BJ (cell line): ENCODE measurements around the gene MPP3. TPM values are rescaled to one million over a fixed set of nuclear protein-coding genes. Genes with fewer than 3 reads are reported as not detected.

Source experiments
- CTCF ChIA-PET: fragments of 350-600 bp; formaldehyde crosslinking; extraction: SDS; loops from one replicate; lab custom pipeline; 2021; ENCODE audit warnings: antibody characterized with exemption, inconsistent platforms; lab: Yijun Ruan, JAX
- POLR2A ChIA-PET: fragments of 300-600 bp; sonication (Branson Sonifier 250); formaldehyde crosslinking; extraction: SDS; loops from one replicate; lab custom pipeline; 2021; ENCODE audit warnings: antibody characterized with exemption; lab: Charles Lee
- DNase-seq: peaks from one replicate; pipeline ENCODE4 v3.0.0-alpha.2; 2011; ENCODE audit warnings: low read depth
- H3K27me3 ChIP-seq: 2 replicates; pipeline ENCODE4 v1.6.0; 2011; ENCODE audit warnings: low read length; ENCODE audit not compliant: control insufficient read depth, insufficient read depth
- H3K36me3 ChIP-seq: 2 replicates; pipeline ENCODE4 v1.5.1; 2011; ENCODE audit warnings: low read length; ENCODE audit not compliant: control insufficient read depth, insufficient read depth
- H3K4me3 ChIP-seq: 2 replicates; pipeline ENCODE4 v1.5.1; 2011; ENCODE audit warnings: low read depth, mild to moderate bottlenecking, control low read depth, low read length
- polyA plus RNA-seq: library from polyadenylated mRNA; depleted of rRNA; stranded (reverse); fragments of >200 nt; gene quantifications from 2 replicates; pipeline ENCODE4 v1.2.3, GENCODE V29; 2011
- TF ChIP-seq, protein P1 (sequence below): IDR thresholded peaks from 2 replicates; pipeline ENCODE4 v1.5.1; 2011; ENCODE audit warnings: low read depth, mild to moderate bottlenecking, control low read depth, inconsistent platforms, low read length, moderate library complexity; ENCODE audit not compliant: insufficient read depth

Gene MPP3
- polyA plus RNA-seq, 1 experiment, result 7.9 TPM

DNA sequence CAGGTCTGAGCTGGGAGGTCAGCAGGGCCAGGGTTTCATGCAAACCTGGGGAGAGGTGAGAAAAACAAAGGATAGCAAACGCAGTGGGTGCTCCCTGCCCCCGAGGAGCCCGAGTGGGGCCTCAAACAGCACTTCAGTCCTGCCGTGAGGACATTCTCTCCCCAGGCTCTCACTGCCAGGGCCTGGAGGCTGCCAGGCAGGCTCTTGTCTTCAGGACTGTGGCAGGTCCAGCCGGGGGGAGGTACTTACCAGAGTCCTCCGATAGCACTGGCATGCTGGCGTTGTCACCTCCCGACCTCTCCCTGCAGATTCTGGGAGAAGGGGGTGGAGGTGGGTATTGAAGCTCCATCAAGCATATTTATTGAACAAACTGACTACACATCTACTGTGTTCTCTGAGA is 1.3 kb downstream of the MPP3 start:
- peaks cover 16% of the 10 kb centered on the region for H3K36me3 ChIP-seq
- TF ChIP-seq, protein P1, sequence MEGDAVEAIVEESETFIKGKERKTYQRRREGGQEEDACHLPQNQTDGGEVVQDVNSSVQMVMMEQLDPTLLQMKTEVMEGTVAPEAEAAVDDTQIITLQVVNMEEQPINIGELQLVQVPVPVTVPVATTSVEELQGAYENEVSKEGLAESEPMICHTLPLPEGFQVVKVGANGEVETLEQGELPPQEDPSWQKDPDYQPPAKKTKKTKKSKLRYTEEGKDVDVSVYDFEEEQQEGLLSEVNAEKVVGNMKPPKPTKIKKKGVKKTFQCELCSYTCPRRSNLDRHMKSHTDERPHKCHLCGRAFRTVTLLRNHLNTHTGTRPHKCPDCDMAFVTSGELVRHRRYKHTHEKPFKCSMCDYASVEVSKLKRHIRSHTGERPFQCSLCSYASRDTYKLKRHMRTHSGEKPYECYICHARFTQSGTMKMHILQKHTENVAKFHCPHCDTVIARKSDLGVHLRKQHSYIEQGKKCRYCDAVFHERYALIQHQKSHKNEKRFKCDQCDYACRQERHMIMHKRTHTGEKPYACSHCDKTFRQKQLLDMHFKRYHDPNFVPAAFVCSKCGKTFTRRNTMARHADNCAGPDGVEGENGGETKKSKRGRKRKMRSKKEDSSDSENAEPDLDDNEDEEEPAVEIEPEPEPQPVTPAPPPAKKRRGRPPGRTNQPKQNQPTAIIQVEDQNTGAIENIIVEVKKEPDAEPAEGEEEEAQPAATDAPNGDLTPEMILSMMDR, result no peak
- no peak overlapping the region for H3K4me3 ChIP-seq
- ChIA-PET CTCF (no interaction called here), POLR2A (no interaction called here)
- no peak for DNase-seq
- H3K27me3 ChIP-seq, result no peaks in the 10 kb centered on the region

DNA sequence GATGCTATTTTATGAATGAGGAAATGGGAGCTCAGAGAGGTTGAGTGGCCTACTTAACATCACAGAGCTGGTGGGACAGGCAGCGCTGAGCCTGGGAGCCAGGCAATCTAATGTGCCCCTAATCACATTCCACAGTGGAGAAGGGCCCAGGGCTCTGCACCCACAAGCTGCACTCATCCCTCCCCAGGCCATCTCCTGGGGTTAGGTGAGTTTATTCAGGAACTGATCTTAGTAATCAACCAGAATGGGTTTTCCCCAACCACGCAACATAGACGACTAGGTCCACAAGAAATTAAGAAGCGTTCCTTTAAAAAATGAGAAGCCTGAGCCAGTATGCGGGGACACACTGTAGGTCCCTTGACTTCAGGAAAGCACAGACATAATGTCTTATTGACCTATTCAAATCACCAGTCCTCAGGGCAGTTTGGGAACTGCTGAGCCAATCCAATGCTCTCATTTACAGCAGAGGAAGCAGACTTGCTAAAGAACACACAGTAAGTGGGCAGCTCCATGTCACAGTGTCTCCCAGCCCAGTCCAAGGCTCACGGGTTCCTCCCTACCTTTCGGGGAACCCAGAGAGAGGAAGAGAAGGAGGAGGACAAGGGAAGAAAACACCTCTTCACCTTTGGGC is 2.3 kb downstream of the MPP3 start:
- H3K4me3 ChIP-seq, result no peak overlapping the region
- ChIA-PET CTCF (interaction anchor here (0.8 to 1.2 kb wide), 3 partner anchors 15 to 23 kb away, joined by 3 read pairs; partner anchors contain the start of gene CD300LG), POLR2A (no interaction called here)
- TF ChIP-seq, protein P1, result no peak
- peaks cover 17% of the 10 kb centered on the region for H3K36me3 ChIP-seq
- DNase-seq, result no peak
- no peaks in the 10 kb centered on the region for H3K27me3 ChIP-seq

DNA sequence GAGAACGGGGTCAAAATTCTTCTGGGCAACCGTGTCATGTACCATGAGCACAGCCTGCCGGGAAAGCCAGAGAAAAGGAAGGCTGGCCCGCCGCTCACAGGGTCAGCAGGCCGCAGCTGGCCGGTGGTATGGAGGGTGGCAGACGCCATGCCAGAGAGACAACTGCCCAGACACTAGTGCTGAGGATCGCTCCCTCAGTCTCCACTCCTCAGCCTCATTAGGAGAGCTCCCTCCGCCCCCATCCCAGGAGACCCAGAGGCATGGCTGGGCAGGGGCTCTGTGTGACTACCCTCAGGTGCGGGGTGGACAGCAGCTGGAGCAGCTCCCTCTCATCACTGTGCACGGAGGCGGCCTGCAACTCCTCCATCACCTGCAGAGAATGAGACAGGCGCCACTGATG is 3.2 kb downstream of the MPP3 start:
- Histone ChIP-seq H3K36me3 (peaks cover 21% of the 10 kb centered on the region), H3K4me3 (no peak overlapping the region), H3K27me3 (no peaks in the 10 kb centered on the region)
- POLR2A ChIA-PET, result no interaction called here
- CTCF ChIA-PET, result interaction anchor here (1.2 kb wide), 1 partner anchor 17 kb away, joined by 3 read pairs; the partner anchor contains the start of gene CD300LG
- TF ChIP-seq, protein P1, result no peak
- DNase-seq, result no peak

DNA sequence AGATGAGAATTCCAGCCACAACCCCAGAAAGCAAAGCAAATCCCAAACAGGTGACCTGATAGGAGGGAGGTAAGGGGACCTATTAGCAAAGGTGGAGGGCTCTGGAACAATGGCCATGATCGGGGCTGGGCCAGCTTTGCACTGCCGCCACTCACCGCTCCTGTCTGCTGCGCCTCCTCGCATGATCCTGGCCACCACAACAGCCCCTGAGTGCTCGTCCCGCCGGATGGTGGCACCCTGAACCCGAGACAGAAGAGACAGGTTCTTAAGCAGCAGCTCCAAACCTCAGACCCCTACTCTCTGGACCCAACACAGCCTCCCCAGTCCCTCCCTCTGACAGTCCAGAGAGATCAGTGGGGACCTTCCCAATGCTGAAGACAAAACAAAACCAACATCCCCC is 5.3 kb downstream of the MPP3 start:
- H3K4me3 ChIP-seq, result no peak overlapping the region
- DNase-seq, result no peak
- TF ChIP-seq, protein P1, result no peak
- CTCF ChIA-PET, result interaction anchor here (5.1 kb wide), 1 partner anchor 11 kb away, joined by 21 read pairs; no protein-coding TSS in a partner anchor
- no peaks in the 10 kb centered on the region for H3K27me3 ChIP-seq
- POLR2A ChIA-PET, result no interaction called here
- H3K36me3 ChIP-seq, result peaks cover 26% of the 10 kb centered on the region

DNA sequence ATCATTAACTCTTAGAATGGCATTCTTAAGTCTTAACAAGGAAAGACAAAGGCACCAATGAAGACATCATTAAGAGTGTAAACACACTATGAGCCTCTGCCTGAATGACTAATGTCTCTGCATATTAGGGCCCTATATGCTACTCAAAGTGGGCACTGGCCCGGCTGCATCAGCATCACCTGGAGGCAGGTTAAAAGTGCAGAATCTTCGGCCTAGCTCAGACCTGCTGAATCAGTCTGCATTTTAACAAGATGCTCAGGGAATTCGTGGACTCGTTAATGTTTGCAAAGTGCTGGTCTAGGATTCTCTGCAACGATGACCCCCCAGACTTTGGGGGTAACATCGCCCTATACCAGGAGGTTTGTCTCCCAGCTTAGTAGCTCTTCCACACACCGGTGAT is 6.7 kb downstream of the MPP3 start:
- Histone ChIP-seq H3K27me3 (no peaks in the 10 kb centered on the region), H3K36me3 (peaks cover 24% of the 10 kb centered on the region), H3K4me3 (no peak overlapping the region)
- POLR2A ChIA-PET, result interaction anchor here (0.5 kb wide), 1 partner anchor 1031 kb away, joined by 21 read pairs; no protein-coding TSS in a partner anchor
- CTCF ChIA-PET, result interaction anchor here (5.1 kb wide), 1 partner anchor 9 kb away, joined by 21 read pairs; no protein-coding TSS in a partner anchor
- TF ChIP-seq, protein P1, result no peak
- no peak for DNase-seq
